PFSK-1 (cell line): ENCODE results near the gene RCOR3.

Source experiments
- POLR2AphosphoS5 ChIP-seq: IDR thresholded peaks from 2 replicates; pipeline ENCODE4 v1.6.1; 2012; ENCODE audit warnings: low read depth, mild to moderate bottlenecking, control low read depth, low read length, moderate library complexity
- REST ChIP-seq, 2 experiments: IDR thresholded peaks; 2 replicates each; pipeline versions ENCODE4 v1.6.1 to v1.8.0; 2011 to 2012; ENCODE audit warnings: low read depth in 2 of 2, low read length in 2 of 2, control low read depth in 1 of 2, inconsistent platforms in 1 of 2, mild to moderate bottlenecking in 1 of 2, moderate library complexity in 1 of 2; ENCODE audit not compliant: insufficient read depth in 1 of 2
- SIN3A ChIP-seq: IDR thresholded peaks from 2 replicates; pipeline ENCODE4 v1.6.1; 2012; ENCODE audit warnings: mild to moderate bottlenecking, low read length, moderate library complexity, borderline replicate concordance; ENCODE audit not compliant: insufficient read depth
- TAF1 ChIP-seq: IDR thresholded peaks from 2 replicates; pipeline ENCODE4 v1.6.1; 2012; ENCODE audit warnings: low read length, control low read depth, borderline replicate concordance; ENCODE audit not compliant: insufficient read depth

DNA sequence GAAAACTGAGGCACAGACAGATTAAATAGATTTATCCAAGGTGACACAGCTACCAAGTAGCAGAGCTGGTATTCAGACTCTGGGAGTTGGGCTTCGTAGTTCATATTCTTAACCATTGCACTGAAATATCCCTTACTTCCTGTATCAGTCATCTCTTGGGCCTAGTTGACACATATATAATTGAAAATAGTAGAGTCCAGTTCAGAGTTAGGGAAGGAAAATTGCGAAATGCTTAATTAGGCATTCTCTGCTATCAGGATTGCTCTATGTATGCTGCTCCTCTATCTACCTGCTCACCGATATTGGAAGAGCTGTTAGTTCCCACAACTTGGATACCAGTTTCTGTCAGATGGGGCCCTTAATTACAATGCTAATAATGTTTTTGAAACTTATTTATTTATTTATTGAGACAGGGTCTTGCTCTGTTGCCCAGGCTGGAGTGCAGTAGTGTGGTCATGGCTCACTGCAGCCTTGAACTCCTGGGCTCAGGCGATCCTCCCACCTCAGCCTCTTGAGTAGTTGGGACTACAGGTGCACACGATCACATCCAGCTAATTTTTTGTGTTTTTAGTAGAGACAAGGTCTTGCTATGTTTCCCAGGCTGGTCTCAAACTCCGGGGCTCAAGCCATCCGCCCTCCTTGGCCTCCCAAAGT lies 8.2 kb downstream of the RCOR3 start:
- TF ChIP-seq SIN3A = no peak
- TF ChIP-seq POLR2AphosphoS5 = no peak
- TF ChIP-seq REST (IDR thresholded peaks at IDR 0.05; ENCODE audit: insufficient read depth in 1 of 2, low read depth in 2 of 2, low read length in 2 of 2) = no peak
- no peak for TF ChIP-seq TAF1
